HG03469 (cell line): Measurements from ENCODE around the gene PARP11.
"Not testable (repeated sequence)": the region's sequence is repeated elsewhere in the genome, so short reads cannot be mapped to it uniquely, and the experiment has no call there.

Experiments
- ATAC-seq: cut with Tn5 transposase; IDR thresholded peaks from one replicate; pipeline ENCODE4 v1.9.1; 2021; ENCODE audit warnings: mild to moderate bottlenecking, moderate library complexity, moderate number of reproducible peaks; ENCODE audit not compliant: unreplicated experiment

PARP11 gene

GRCh38 chr12:3884671-3885070, 11.5 kb upstream of the PARP11 start:
- no peak for ATAC-seq

GRCh38 chr12:3882896-3883564, 9.8 kb upstream of the PARP11 start:
- no peak for ATAC-seq

DNA sequence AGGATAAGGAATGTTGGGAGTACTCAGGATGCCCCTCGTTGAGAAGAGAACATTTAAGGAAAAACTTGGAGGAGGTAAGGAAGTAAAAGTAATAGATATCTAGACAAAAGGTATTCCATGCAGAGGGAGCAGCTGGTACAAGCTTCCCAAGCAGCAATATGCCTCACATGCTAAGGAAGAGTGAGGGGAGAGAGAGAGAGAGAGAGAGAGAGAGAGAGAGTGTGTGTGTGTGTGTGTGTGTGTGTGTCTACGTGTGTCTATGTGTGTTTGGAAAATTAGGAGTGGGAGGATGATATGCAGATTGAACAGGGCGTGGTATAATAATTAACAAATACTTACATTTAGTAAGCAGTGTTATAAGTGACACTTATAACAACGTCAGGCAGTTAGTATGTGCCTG, 9.2 kb upstream of the PARP11 start:
- ATAC-seq = no peak

DNA sequence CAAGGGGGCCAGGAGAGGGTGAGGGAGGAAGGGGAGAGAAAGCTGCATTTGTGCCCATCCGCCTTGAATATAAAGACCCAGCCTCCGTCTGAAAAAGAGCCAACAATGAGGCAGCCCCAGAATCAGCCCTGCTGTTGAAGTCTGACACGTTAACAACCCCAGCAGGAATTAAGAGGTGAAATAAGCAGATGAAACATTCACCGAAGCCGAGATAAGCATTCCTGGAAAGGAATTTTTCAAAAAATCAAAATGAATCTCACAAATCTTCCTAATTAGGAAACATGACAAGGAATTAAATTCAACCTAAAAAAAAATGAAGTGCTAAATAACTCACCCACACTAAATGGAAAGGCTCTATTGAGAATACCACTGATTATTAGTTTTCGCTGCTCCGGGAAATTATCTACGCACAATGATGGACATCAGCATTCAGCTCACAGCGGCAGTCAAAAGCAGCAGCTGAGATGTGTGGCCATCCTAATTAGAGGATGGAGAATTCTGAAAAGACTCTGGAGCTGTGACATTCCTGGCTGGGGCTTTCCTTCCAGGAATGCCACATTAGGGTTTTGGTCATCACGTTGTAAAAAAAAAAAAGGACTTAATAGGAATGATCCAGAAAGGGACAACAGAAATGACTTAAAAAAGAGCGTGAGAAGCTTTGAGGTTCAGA, 8.2 kb upstream of the PARP11 start:
- ATAC-seq = no peak

GRCh38 chr12:3879846-3880245, 6.6 kb upstream of the PARP11 start:
- no peak for ATAC-seq

DNA sequence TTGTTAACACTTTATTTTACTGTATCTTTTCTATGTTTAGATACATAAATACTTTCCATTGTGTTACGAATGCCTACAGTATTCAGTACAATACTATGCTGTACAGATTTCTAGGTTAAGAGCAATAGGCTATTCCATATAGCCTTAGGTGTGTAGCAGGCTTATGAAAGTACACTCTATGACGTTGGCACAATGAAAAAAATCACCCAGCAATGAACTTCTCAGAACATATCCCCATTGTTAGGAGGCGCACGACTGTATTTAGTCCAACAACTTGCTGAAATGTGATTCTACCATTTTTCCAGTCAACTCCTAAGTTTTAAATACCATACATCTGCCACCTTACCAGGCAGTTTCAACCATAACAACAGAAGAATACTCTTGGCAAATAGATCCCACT, 1.8 kb downstream of the PARP11 start:
- ATAC-seq = no peak

- no peak for ATAC-seq
These were observed 3.3 kb downstream of the PARP11 start for GRCh38 chr12:3869865-3870264.

DNA sequence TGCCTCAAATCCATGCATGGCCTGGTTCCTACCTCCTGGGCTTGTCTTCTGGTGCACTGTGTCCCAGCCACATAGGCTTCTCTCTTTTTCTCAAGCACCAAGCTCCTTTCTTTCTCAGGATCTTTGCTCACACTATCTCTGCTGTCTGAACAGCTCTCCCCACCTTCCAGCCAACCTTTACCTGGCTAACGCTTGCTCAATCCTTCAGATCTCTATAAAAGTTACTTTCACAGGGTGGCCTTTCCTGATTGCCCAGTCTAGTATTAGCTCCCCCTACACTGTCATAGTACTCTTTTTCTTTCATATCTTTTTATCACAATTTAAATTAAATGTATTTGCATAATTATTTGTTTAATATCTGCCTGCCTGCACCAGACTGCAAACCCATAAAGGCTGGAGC, 3.8 kb downstream of the PARP11 start:
- ATAC-seq = no peak

DNA sequence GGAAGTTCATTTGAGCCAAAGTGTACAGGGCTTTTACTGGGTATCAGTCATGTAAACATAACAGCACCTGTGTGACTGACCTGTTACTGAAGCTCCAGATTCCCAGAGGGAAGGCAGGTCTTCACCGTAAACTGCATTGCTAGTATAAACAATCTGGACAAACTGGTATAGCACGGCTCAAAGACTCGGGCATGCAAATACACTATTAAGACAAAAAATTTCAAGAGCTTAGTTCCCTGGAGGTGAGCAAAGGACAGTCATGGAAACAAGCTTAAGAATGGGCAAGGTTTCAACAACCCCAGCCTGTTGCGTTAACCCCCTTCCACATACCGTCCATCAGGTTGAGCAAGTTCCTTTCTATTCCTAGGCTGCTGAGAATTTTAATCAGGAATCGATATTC, 9.4 kb downstream of the PARP11 start:
- ATAC-seq = no peak

DNA sequence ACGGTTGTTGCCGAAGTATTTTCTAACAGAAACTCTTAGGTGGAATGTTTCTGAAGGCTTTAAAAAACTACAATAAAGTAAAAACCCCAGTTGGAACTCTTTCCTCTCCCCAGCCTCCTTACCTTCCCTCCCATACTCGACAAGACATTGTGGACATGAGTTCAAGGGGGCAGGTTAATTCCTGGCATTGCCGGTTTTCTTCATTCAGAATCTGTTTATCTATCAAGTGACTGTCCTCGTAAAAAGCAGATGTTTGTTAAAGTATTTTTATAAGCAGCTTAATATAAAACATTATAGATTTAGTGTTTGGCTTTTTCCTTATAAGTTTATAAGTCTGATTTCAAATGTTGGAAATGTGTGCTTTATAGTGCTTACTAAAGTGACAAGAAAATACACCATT, 30.7 kb downstream of the PARP11 start:
- ATAC-seq = no peak

- ATAC-seq = no peak
These were observed 31.4 kb downstream of the PARP11 start for GRCh38 chr12:3841783-3842182.

GRCh38 chr12:3840833-3841232, 32.4 kb downstream of the PARP11 start:
- not testable (repeated sequence) for ATAC-seq

DNA sequence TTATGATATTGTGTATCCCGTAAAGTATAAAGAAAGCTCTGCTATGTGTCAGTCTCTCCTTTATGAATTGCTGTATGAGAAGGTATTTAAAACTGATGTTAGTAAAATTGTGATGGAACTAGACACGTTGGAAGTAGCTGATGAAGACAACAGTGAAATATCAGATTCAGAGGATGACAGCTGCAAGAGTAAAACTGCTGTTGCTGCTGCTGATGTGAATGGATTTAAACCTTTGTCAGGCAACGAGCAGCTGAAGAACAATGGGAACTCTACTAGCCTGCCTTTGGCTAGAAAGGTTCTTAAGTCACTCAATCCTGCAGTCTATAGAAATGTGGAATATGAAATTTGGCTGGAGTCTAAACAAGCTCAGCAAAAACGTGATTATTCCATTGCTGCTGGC, 33.5 kb downstream of the PARP11 start:
- not testable (repeated sequence) for ATAC-seq

DNA sequence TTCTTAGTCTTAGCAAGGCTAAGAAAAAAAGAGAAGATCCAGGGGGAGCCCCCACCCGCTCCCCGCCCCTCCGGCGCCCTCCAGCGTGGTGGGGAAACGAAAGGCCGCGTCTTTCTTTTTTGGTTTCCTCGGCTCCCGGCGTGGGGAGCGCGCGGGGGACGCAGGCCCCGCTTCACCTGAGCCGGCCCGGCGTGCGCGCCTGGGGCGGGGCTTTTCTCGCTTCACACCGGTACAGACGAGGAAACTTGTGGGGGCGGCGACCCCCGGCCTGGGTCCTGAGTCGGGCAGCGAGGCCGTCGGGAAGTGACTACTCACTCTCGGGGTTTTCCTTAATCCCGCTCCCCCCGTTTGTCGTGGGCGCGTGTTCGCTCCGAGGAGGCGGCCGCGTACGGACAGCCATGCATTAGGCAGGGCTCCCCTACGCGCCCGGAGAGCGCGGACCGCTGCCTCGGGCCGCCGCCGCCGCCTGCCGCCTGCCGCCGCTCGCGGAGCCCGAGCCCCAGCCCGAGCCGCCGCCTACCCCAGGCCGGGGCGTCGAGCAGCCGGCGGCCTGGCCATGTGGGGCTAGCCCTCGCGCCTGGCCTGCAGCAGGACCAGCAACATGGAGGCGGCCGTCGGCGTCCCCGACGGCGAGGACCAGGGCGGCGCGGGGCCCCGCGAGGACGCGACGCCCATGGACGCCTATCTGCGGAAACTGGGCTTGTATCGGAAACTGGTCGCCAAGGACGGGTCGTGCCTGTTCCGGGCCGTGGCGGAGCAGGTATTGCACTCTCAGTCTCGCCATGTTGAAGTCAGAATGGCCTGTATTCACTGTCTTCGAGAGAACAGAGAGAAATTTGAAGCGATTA, 34.3 kb downstream of the PARP11 start:
- ATAC-seq = not testable (repeated sequence)

- no peak for ATAC-seq
These were observed 35.1 kb downstream of the PARP11 start for GRCh38 chr12:3838076-3838475.

DNA sequence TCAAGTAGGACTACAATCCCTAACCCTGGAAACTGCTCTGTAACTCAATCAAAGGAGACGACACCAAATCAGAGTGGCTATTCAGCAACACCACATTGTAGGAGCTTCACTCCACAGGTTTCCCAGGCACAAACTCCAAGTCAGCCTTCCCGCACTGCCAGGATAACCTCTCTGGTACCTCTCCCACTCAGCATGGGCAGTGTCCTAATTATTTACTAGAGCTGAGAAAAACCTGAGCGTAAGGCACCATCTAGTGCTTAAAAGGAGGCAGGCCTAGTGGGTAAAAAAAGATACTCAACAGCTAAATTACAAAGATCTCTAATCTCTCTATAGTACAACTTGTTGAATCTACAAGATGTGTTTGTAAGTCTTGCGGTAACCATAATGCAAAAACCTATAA, 36.1 kb downstream of the PARP11 start:
- no peak for ATAC-seq

- no peak for ATAC-seq
These were observed 36.6 kb downstream of the PARP11 start for GRCh38 chr12:3836641-3837040.

DNA sequence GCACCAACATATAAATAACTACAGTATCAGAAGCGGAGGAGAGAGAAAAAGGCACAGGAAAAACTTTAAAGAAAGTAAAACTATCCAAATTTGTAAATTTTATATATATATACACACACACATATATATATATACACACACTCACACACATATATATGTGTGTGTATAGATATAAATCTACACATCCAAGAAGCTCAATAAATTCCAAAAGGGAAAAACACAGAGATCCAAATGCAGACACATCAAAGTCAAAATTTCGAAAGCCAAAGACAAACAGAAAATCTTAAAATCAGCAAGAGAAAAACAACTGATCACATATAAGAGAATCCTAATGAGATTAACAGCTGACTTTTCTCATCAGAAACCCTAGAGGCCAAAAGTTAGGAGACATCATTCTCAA, 37.3 kb downstream of the PARP11 start:
- ATAC-seq = no peak

DNA sequence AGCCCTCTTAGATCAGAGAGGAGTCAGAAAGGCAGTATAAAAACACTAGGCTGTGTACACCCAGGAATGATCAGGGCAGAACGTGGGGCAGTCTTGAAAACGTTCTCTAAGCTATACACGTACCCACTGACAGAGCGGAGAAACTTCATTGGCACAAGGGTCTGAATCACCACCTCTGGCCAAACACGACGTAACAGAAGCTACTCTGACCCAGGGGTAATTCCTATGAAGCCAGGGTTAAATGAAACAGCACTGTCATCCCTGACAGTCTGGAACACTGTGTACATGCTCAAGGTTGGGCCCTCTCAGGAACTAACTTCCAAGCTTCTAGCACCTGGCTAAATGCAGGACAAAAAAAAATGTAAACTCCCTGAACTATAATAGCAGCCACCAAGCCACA, 38.4 kb downstream of the PARP11 start:
- no peak for ATAC-seq

DNA sequence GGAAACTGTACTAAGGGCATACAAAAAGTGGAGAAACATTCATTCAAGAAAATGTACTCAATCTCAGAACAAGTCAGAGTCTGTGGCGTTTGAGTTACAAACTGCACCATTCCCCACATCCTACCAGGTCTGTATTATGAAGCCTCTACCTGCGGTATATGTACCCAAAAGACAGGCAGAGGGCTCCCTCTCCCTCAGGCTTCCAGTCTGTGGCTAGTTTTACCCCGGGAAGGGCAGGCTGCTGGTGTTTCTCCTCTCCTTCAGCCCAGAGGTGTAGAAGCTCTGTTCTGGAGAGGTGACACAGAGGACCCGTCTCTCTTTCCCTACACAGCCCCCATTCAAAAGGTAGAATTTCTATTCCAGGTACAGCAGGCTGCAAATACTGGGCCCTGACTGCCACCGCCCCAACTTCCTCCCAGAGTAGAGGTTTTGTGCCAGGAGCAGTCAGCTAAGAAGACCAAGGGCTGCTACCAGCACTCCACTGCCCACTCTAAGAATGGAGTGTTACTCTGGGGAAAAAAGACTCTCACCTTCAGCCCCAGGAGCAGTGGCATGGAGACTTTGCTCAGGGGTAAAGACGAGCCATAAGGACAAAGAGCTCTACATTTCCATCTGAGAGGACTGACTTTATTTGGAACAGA, 39.4 kb downstream of the PARP11 start:
- no peak for ATAC-seq

DNA sequence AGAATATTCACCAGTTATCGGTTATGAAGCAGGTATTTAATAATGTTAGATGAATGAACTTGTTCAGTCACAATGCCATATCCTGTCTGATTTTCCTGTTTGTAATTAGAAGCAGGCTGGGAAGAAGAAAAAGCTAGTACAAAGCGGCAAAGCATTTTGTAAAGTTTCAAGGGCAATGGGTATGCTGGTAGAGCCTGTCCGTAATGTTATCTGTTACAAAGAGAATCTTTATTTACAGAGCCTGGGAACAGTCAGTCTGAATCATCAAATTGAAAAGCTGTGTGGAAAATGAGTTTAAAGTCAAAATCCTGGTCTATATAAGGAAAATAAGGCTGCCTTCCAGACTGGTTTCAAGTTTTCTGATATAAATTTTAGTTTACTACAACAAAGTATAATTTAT, 40.5 kb downstream of the PARP11 start:
- ATAC-seq = no peak
